GDM1 (cell line): ENCODE measurements around the gene DIPK1C.

Experiments
- DNase-seq: peaks from one replicate; lab custom pipeline; 2025; lab: John Stamatoyannopoulos, UW

The DIPK1C gene

GRCh38 chr18:74387383-74387782, 69.7 kb downstream of the DIPK1C start:
- no peak for DNase-seq
